ENCODE data around the gene TMEM270. TPM values are rescaled to one million over a fixed set of nuclear protein-coding genes. Genes with fewer than 3 reads are reported as not detected.

TMEM270 gene
- total RNA-seq, 6 experiments from 2014 or later: not detected

- Mint-ChIP-seq H3K4me1 (ENCODE audit: low read depth) (peaks cover 56% of the 10 kb centered on the region), H3K27me3 (ENCODE audit: insufficient read depth) (peaks cover 4% of the 10 kb centered on the region; the same call in 1 of the 2 replicates), H3K4me3 (no peak overlapping the region), H3K27ac (no peak overlapping the region), H3K9me3 (no peaks in the 10 kb centered on the region), H3K36me3 (ENCODE audit: low read depth) (no peaks in the 10 kb centered on the region)
- no peak for TF ChIP-seq CTCF (IDR thresholded peaks at IDR 0.05)
- no peak for DNase-seq
These were observed 36.0 kb upstream of the TMEM270 start for GRCh38 chr7:73824986-73825385.

GRCh38 chr7:73827567-73828106 lies 33.3 kb upstream of the TMEM270 start:
- Mint-ChIP-seq H3K36me3 (ENCODE audit: low read depth) (no peaks in the 10 kb centered on the region), H3K27ac (no peak overlapping the region), H3K4me1 (ENCODE audit: low read depth) (peaks cover 45% of the 10 kb centered on the region), H3K4me3 (no peak overlapping the region), H3K9me3 (no peaks in the 10 kb centered on the region), H3K27me3 (ENCODE audit: insufficient read depth) (peaks cover 4% of the 10 kb centered on the region; the same call in 1 of the 2 replicates)
- TF ChIP-seq CTCF (IDR thresholded peaks at IDR 0.05): no peak
- DNase-seq: no peak

GRCh38 chr7:73828107-73828803 lies 32.7 kb upstream of the TMEM270 start:
- H3K27me3 Mint-ChIP-seq (ENCODE audit: insufficient read depth): peaks cover 4% of the 10 kb centered on the region; the same call in 1 of the 2 replicates
- no peak for TF ChIP-seq CTCF (IDR thresholded peaks at IDR 0.05)
- peaks cover 39% of the 10 kb centered on the region for H3K4me1 Mint-ChIP-seq (ENCODE audit: low read depth)
- no peaks in the 10 kb centered on the region for H3K9me3 Mint-ChIP-seq
- no peaks in the 10 kb centered on the region for H3K36me3 Mint-ChIP-seq (ENCODE audit: low read depth)
- H3K4me3 Mint-ChIP-seq: no peak overlapping the region
- DNase-seq: peak; percentile 57
- peak overlapping the region; percentile 40 for H3K27ac Mint-ChIP-seq

GRCh38 chr7:73828972-73829371 lies 32.0 kb upstream of the TMEM270 start:
- no peak for DNase-seq
- TF ChIP-seq CTCF (IDR thresholded peaks at IDR 0.05): no peak
- Mint-ChIP-seq H3K4me3 (no peak overlapping the region), H3K36me3 (ENCODE audit: low read depth) (no peaks in the 10 kb centered on the region), H3K27ac (no peak overlapping the region), H3K27me3 (ENCODE audit: insufficient read depth) (peaks cover 5% of the 10 kb centered on the region; the same call in 1 of the 2 replicates), H3K9me3 (no peaks in the 10 kb centered on the region), H3K4me1 (ENCODE audit: low read depth) (peaks cover 40% of the 10 kb centered on the region)

DNA sequence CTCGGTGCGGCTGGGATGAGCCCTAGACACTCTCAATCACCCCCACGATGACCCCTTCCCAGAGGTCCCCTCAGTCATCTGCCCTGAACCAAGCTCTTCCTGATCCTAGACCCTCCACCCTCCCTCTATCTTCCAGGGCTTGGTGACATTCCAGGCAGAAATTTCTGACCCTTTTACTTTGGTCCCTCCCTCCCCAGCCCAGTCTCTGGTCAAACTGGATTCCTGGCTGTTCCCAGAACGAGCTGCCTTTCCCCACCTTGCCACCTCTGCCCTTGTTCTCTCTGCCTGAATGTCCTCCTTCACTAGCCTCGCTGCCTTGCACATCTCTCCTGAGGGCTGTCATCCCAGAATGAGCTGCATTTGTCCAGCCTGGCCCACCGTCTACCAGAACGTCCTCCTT lies 31.5 kb upstream of the TMEM270 start:
- Mint-ChIP-seq H3K4me3 (no peak overlapping the region), H3K9me3 (no peaks in the 10 kb centered on the region), H3K4me1 (ENCODE audit: low read depth) (peaks cover 40% of the 10 kb centered on the region), H3K36me3 (ENCODE audit: low read depth) (no peaks in the 10 kb centered on the region), H3K27ac (no peak overlapping the region), H3K27me3 (ENCODE audit: insufficient read depth) (peaks cover 5% of the 10 kb centered on the region; the same call in 1 of the 2 replicates)
- TF ChIP-seq CTCF (IDR thresholded peaks at IDR 0.05): no peak
- DNase-seq: no peak
